HG03066 (cell line): ENCODE measurements around the gene POLR1G.

ENCODE experiments used
- ATAC-seq: cut with Tn5 transposase; IDR thresholded peaks from one replicate; pipeline ENCODE4 v1.9.1; 2021; ENCODE audit warnings: low read depth; ENCODE audit not compliant: unreplicated experiment

POLR1G gene

DNA sequence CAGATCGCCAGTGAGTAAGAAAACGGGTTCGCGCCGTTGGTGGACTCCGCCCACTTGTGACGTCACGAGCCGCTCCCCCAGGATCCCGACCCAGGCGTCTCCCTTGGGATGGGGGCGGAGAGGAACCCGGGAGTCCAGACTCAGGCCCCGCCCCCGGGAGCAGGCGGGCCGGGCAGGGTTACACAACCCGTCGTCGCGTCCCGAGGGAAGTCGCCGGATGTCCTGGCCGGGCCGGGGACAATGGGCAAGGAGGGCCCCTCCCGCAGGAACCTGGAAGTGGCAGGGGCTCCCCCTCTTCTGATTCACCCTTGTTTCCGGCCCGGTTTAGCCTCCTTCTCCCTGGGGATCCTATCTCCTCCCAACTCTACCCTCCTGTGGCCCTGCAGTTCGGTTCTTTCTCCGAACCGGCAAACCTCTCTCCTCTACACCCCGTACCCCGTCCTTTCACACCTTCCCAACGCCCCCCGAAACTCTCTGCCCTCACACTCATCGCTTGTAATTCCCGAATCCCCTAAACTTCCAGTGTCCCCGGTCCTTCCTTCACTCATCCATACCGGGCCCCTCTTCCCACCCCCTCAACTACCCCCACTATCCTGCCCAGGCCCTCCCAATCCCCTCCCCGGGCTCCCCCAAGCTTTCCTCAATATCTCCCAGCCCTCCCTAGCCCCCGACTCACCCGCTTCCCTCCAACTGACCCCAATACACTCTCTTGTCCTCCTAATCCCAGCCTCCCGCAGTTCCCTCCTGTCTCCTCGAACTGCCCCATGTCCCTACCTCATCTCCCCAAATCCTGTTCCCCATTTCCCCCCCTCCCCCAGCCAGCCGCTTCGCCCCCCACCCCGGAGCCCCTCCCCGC lies 37.2 kb downstream of the POLR1G start:
- ATAC-seq = no peak

DNA sequence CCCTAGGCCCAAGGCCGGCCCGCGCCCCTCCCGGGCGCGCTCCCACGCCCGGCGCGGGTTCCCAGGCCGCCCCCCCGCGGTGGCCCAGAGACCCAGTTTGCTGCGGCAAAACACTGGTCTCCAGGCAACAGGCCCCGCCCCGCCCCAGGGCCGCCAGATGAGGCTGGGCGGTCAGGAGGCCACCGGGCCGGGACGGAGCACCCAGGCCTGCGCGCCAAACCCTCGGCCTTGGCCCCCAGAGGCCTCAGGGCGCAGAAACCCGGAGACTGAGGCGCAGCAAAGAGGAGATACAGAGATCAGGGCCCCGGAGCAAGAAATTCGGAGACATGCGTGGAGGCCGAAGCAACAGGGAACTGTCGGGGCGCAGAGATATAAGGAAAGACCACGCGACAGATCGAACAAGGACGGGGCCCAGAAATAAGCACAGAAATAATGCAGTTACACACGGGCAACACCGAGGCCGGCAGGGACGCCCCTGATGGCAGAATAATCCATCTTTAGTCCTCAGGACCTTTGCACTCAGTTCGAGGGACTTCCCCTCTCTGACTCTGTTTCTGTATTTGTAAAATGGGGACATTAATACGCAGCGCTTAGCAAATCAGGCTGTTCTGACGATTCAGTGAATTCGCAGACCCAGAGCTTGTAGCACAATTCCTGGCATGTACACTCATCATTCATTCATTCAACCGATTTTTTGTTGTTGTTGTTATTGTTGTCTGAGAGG lies 38.0 kb downstream of the POLR1G start:
- no peak for ATAC-seq

DNA sequence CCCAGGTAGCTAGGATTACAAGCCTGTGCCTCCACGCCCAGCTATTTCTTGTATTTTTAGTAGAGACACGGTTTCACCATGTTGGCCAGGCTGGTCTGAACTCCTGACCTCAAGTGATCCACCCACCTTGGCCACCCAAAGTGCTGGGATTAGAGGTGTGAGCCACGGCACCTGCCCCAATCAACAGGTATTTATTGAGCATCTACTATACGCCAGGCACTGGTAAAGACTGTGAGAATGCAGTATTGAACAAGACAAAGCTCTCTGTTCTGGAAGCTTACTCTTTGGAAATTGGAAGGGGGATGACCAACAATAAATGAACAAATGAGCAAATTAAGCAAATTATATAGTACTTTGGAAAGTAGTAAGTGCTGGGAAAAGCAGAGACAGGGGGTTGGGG lies 38.7 kb downstream of the POLR1G start:
- ATAC-seq = no peak

DNA sequence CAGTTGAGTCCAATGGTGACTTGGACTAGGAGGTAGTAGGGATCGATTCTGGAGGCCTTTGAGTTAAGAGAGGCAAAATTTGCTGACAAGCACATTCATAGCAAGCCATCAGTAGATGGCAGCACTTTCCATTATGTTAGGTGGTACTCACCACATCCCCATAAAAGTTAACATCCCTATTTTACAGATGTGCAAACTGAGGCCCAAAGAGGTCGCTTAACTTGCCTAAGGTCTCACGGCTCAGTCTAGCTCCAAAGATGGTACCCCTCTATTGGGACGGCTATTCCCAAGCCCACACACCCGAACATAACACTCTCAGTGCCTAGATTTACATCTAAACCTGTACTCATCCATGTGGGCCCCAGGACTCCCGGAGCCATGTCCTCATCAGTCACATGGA lies 39.9 kb downstream of the POLR1G start:
- no peak for ATAC-seq

DNA sequence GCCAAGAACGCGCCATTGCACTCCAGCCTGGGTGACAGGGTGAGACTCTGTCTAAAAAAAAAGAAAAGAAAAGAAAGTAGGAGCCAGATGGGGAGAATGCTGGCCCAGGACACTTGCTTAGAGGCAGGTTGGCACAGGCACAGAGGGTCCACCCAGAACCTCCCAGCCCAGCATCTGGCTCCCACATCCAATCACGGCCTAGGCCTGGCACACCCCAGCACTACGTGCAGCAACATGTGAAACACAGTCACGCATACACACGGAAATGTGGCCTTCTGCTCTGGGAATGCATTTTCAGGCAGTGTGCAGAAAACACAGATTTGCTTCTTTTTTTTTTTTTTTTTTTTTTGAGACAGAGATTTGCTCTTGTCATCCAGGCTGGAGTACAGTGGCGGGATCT lies 40.5 kb downstream of the POLR1G start:
- ATAC-seq = no peak

DNA sequence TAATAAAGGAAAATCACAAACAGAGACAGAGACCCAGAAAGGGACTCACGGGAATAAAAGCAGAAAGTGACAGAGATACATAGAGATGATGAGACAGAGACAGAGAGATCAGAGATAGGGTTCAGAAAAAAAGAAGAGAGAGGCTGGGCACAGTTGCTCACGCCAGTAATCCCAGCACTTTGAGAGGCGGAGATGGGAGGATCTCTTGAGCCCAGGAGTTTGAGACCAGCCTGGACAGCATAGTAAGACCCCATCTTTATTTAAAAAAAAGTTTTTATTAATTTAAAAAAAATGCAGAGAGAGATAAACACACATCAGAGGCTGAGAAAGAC lies 41.9 kb downstream of the POLR1G start:
- ATAC-seq = no peak

DNA sequence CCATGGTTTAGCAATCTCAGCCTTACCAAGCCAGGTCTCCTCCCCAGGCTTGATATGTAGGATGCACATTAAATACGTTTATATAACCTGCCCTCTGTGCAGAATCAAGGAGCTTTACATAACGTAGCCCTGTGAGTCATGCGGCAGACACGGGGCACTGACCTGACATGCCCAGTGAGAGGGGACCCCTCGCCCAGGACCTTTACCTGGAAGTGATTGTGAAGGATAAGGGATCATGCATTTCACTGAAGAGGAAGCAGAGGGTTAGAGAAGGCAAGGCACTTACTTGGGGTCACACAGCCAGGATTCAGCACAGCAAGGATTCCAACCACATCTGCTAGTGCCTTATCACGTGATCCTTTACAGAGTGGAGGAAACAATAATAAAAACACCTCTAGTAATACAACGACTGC lies 42.4 kb downstream of the POLR1G start:
- ATAC-seq = no peak

DNA sequence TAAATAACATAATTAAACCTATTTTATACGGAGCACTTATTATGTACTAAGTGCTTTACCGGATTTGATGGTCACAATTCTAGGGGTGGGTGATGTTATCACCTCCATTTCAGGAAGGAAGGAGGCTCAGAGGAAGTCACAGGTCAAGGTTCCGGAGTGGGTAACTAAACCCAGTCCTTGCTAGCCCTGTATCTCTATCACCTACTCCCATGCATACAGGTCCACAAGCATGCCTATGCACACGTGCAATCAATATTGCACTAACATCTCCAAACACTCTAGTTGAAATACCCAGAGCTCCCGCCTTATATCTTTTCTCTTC lies 43.5 kb downstream of the POLR1G start:
- ATAC-seq = no peak

DNA sequence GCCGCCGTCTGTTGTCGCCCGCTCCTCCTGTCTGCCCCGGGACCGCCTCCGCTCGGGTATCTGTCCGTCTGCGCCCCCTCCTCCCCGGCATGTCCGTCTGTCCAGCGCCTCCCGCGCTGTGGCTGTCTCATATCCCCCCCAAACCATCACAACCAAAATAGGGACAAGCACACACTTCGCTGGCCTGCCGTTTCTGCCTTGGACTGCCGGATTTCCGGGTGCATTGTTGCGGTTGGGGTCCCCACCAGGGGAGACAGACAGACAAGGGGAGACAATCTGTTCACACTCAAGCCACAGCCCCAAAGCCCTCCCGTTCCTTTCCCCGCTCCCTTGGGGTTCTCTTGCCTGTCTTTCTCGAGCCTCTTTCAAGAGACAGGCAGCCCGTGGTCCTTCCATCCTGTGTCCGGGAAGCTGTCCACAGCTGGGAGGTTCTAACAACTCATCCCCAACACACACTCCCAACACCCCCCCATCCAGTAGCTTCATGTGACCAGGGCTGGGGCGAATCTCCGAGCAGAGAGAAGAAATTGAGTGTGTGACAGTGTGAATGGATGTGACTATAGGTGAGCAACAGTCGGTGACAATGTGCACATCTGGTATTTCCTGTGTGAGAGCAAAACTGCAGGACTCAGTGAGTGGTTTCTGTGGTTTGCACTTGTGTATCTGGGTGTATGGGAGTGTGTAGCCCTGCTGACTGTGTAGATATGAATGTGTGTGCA lies 44.8 kb downstream of the POLR1G start:
- ATAC-seq = no peak

DNA sequence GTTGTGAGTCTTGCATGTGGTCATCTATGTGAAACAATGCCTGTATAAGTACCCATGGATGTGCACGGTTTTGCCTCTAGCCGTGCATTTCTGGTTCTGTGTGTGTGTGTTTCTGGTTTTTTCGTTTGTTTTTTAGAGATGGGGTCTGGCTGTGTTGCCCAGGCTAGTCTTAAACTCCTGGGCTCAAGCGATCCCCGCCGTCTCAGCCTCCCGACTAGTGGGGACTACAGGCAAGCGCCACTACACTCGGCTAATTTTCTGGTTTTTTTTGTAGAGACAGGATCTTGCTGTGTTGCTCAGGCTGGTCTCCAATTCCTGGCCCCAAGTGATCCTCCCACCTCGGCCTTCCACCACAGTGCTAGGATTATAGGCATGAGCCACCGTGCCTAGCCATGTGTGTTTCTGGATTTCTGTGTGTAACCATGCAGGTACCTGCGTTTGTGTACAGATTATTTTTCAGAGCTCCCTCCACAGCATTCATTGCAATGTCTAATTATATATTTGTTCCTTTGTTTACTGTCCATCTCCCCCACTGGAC lies 45.5 kb downstream of the POLR1G start:
- no peak for ATAC-seq

DNA sequence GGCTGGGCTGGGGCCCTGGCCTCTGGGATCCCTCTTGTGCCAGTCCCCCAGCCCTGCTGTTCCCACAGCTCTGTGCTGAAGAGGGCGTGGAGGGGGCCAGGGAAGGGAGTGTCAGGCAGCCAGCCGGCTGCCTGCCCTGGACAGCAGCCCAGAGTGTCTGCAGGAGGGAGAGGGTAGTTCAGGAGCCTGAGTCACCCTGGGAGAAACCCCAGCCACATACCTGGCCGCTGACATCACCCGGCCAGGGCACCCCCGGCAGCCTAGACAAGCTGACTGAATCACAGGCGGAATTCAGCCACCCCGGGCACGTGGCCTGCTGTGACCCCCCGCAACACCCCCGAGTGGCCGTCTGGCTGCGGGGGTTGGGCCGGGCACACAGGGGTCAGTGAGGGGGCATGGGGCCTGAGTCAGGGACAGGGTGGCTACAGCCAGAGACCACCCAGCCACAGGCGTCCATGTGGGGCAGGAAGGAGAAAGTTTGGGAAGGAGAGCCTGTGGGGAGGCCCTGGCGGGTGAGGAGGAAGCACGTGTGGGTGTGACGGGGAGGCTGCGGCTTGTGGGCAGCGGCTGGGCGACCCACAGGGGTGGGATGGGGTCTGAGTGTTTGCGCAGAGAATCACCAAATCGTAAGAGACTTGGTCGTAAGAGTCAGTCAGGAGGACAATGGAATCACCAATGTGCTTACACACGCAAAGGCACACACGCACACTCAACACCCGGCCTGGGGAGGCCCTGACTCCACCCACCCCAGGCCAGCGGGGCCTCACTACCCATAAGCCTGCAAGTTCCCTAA lies 49.5 kb downstream of the POLR1G start:
- no peak for ATAC-seq

DNA sequence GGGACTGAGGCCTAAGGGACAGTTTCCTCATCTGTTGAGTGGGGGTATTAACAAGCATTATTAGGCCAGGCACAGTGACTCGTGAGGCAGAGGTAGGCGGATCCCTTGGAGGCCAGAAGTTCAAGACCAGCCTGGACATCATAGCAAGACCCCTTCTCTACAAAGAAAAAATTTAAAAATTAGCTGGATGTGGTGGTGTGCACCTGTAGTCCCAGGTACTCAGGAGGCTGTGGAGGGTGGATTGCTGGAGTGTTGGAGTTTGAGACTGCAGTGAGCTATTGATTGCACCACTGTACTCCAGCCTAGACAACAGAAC lies 50.0 kb downstream of the POLR1G start:
- ATAC-seq = no peak

DNA sequence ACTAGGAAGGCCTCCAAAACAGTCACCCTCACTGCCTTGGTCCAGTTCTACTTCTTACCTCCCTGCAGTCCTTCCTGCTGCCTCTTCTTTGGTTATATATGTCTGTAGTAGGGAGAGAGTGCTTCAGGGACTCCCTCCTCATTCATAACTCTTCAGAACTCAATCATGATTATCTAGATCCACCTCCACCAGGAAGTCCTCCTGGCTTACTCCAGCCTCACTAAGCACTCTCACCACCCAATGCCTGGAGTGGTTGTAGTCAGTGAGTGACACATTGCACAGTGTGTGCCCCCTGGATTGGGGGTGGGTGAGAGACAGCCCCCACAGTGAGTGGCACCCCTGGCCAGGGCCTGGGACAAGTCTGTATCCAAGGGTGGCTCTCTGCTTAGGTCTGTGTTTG lies 51.3 kb downstream of the POLR1G start:
- ATAC-seq = no peak
